HS-27A (cell line): ENCODE data around the gene FCMR.

Experiments
- DNase-seq: peaks from one replicate; pipeline ENCODE4 v3.0.0-alpha.2; 2012; ENCODE audit warnings: low read depth, missing footprints

The FCMR gene

GRCh38 chr1:206921772-206922265 is at the start of gene FCMR:
TSS of gene FCMR (minus strand) at chr1:206921941. CDS start at chr1:206921854, 87 bp downstream.
- no peak for DNase-seq

- DNase-seq, result no peak
Measured at GRCh38 chr1:206971029-206971655, 49.4 kb upstream of the FCMR start.

GRCh38 chr1:206970446-206970845 is 48.7 kb upstream of the FCMR start, which contains the start of gene FCAMR:
TSS of gene FCAMR (minus strand) at chr1:206970460. CDS start at chr1:206970125, 335 bp downstream.
- no peak for DNase-seq

- DNase-seq, result no peak
Measured at GRCh38 chr1:206969090-206969489, 47.3 kb upstream of the FCMR start.

- DNase-seq, result no peak
Measured at GRCh38 chr1:206967096-206967849, 45.5 kb upstream of the FCMR start.

- DNase-seq, result no peak
Measured at GRCh38 chr1:206965781-206966180, 44.0 kb upstream of the FCMR start.

- no peak for DNase-seq
Measured at GRCh38 chr1:206963740-206964139, 42.0 kb upstream of the FCMR start.

- no peak for DNase-seq
Measured at GRCh38 chr1:206963119-206963712, 41.5 kb upstream of the FCMR start.

- DNase-seq, result no peak
Measured at GRCh38 chr1:206962272-206962671, 40.5 kb upstream of the FCMR start.

- DNase-seq, result no peak
Measured at GRCh38 chr1:206961668-206962067, 39.9 kb upstream of the FCMR start.

- no peak for DNase-seq
Measured at GRCh38 chr1:206960676-206961386, 39.1 kb upstream of the FCMR start.

GRCh38 chr1:206958144-206958543 is 36.4 kb upstream of the FCMR start:
- no peak for DNase-seq

- DNase-seq, result no peak
Measured at GRCh38 chr1:206957639-206958038, 35.9 kb upstream of the FCMR start.

GRCh38 chr1:206955476-206956451 is 34.0 kb upstream of the FCMR start:
- DNase-seq, result no peak

- no peak for DNase-seq
Measured at GRCh38 chr1:206954459-206955342, 33.0 kb upstream of the FCMR start.

GRCh38 chr1:206953626-206954025 is 31.9 kb upstream of the FCMR start:
- DNase-seq, result no peak

- DNase-seq, result no peak
Measured at GRCh38 chr1:206953126-206953525, 31.4 kb upstream of the FCMR start.

GRCh38 chr1:206952171-206952570 is 30.4 kb upstream of the FCMR start:
- DNase-seq, result no peak

- no peak for DNase-seq
Measured at GRCh38 chr1:206951318-206952100, 29.8 kb upstream of the FCMR start.
